Renal cortical epithelial cell (primary cell): ENCODE results near the gene IKZF3. TPM values are rescaled to one million over a fixed set of nuclear protein-coding genes. Genes with fewer than 3 reads are reported as not detected.
"Not testable (repeated sequence)": the region's sequence is repeated elsewhere in the genome, so short reads cannot be mapped to it uniquely, and the experiment has no call there.

Source experiments
- DNase-seq: peaks from one replicate; pipeline ENCODE4 v3.0.0-alpha.2; 2011; ENCODE audit warnings: low read depth
- total RNA-seq: library from RNA; depleted of rRNA; stranded (reverse); fragments of >200 nt; gene quantifications from 2 replicates; pipeline ENCODE4 v1.2.3, GENCODE V29; 2014

The IKZF3 gene
- total RNA-seq, 1 donor from 2014 or later, result under 0.01 TPM

DNA sequence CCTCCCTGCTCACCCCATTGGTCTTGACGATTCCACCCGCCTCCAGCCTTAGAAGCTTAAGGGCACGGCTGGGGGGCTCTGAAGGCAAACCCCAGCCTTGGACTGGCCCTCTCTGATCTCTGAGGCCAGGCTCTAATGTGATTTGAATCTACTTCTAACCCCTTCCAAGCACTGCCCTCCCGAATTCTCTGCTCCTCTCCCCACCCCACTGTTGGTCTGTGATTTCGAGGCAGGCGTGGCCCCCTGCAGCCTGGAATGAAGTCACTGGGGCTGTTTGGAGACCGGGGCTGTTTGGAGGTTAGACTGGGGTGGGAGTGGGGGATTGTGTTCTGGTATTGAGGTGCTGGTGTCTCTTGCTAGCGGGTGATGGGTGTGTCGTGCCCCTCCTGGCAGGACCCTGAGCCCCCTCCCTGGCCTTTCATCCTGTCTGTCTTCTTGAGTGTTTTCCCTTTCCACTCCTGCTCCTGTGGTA lies 124.2 kb downstream of the IKZF3 start:
- peak; percentile 47 for DNase-seq

DNA sequence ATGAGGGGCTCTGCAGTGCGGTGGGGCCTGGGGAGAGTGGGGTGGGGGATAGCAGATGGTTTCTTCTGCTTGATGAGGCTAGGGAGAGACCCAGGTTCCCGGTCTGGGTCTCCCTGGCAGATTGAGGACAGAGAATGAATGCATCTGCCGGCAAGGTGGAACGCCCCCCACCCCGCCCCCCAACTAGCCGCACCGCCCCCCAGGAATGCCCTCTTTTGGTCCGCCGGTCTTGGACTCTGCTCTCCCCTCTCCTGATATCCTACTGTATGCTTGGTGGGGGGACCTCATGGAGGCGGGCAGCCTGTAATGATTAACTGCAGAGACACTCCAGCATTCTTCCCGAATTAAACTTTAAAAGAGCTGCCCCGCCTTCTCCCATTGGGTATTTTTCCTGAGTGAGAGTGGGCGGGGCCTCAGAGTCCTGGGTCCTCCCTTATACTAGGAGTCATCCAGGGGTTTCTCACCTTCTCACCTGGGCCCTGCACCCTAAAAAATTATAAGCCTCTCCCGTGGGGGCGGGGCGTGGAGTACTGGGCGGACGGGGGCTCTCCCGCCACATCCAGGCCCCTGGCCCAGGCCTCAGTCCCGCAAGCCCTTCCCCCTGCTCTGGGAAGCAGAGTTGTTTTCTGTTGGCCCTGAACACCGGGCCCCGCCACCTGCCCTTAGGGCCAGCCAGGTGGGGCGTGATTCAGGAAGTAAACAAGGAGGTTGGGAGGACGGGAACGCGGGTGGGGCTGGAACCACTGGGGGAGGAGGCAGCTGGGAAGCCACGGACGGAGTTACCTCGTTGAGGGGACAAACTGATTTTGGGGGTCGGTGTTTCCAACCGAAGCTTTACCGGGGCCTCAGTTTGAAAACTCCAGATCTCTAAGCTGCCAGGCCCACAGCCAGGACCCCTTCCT lies 124.9 kb downstream of the IKZF3 start:
- peak; percentile 88 for DNase-seq

DNA sequence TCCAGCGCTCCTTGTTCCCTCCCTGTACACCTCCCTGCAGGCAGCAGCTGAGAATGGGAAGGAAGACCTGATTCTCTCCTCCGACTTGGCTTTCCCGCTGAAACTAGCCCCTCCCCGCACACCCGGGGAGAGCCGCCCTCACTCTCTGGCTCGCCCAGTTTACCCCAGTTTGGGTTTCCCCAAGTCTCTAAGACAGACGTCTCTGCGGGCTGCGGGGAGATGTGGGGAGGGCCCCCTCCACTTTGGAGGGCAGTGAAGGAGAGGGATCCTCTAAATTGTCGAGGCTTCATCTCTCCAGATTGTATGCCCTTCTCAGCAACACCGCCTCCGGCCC lies 125.6 kb downstream of the IKZF3 start:
- DNase-seq, result peak; percentile 46

- peak; percentile 60 for DNase-seq
Observed at GRCh38 chr17:39737760-39738567, 126.1 kb downstream of the IKZF3 start, which contains the start of gene GRB7. Gene GRB7, plus strand, starts transcription at chr17:39737938. Its CDS starts 4,364 bp downstream, at chr17:39742302.

DNA sequence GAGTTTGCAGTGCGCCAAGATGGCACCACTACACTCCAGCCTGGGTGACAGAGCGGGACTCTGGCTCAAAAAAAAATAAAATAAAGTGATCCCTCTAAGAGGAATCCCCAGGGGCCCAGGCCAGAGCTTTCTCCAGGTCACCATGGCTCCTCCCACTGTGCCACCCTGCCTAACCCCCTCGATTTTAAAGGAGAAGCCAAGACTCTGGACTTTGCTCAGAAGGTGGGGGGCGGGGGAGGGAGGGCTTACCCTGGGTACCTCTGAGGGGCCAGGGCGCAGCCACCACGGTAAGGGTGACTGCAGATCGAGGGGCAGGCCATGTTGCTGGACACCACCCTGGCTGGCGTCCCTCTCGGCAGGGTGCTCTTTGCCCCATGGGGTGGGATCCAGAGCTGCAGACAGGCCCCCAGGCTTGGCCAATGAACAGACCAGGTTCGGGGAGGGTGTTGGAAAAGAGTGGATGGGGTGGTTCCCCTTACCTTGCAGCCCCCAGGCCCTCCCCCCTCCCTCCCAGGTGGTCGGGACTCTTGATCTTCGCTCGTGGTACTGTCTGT lies 126.8 kb downstream of the IKZF3 start:
- DNase-seq, result no peak

GRCh38 chr17:39736319-39737165 lies 127.6 kb downstream of the IKZF3 start:
- DNase-seq, result no peak

DNA sequence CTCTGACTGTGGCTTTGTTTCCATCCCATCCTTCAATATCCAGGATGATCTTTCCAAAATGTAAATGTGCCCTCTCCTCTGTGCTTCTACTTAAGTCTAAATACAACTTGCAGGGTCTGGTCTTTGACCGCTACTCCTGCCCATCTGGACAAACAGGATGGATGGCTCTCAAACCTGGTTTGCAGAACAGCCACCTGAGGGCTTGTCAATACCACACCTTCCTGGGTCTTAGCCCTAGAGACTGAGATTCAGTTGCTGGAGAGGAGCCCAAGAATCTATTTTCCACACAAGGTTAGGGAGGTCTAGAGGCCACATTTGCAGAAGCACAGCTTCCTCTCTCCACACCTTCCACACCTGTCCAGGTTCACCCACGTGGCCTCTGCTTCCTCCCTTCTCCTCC lies 128.2 kb downstream of the IKZF3 start:
- DNase-seq, result no peak

- DNase-seq, result no peak
Observed at GRCh38 chr17:39732586-39732985, 131.5 kb downstream of the IKZF3 start.

GRCh38 chr17:39730095-39730921 lies 133.8 kb downstream of the IKZF3 start, which contains the start of gene MIEN1:
Gene MIEN1, minus strand, starts transcription at chr17:39730532. Its CDS starts 37 bp downstream, at chr17:39730495.
- DNase-seq, result no peak

- no peak for DNase-seq
Observed at GRCh38 chr17:39729280-39729851, 134.7 kb downstream of the IKZF3 start.

- DNase-seq, result no peak
Observed at GRCh38 chr17:39727556-39727955, 136.6 kb downstream of the IKZF3 start.

- no peak for DNase-seq
Observed at GRCh38 chr17:39726617-39727016, 137.5 kb downstream of the IKZF3 start.

- not testable (repeated sequence) for DNase-seq
Observed at GRCh38 chr17:39725923-39726322, 138.2 kb downstream of the IKZF3 start.

DNA sequence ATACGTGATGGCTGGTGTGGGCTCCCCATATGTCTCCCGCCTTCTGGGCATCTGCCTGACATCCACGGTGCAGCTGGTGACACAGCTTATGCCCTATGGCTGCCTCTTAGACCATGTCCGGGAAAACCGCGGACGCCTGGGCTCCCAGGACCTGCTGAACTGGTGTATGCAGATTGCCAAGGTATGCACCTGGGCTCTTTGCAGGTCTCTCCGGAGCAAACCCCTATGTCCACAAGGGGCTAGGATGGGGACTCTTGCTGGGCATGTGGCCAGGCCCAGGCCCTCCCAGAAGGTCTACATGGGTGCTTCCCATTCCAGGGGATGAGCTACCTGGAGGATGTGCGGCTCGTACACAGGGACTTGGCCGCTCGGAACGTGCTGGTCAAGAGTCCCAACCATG lies 139.4 kb downstream of the IKZF3 start:
- no peak for DNase-seq

- no peak for DNase-seq
Observed at GRCh38 chr17:39722965-39723848, 140.9 kb downstream of the IKZF3 start.

DNA sequence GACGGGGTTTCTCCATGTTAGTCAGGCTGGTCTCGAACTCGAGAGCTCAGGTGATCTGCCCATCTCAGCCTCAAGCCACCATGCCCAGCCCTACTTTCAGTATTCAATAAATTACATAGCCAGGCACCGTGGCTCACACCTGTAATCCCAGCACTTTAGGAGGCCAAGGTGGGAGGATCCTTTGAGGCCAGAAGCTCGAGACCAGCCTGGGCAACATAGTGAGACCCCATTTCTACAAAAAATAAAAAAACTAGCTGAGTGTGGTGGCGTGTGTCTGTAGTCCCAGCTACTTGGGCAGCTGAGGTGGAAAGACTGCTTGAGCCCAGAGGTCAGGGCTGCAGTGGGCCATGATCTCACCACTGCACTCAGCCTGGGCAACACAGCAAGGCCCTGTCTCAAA lies 142.0 kb downstream of the IKZF3 start:
- no peak for DNase-seq

GRCh38 chr17:39719563-39720355 lies 144.4 kb downstream of the IKZF3 start:
- no peak for DNase-seq

DNA sequence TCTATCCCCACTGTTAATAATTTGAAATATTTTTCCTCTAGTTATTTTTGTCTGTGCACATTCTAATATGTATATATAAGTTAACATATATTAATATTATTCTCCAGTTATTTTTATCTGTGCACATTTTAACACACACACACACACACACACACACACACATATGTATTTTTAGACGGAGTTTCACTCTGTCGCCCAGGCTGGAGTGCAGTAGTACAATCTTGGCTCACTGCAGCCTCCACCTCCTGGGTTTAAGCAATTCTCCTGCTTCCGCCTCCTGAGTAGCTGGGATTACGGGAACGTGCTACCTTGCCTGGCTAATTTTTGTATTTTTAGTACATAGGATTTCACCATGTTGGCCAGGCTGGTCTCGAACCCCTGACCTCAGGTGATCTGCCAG lies 146.5 kb downstream of the IKZF3 start:
- DNase-seq, result no peak
